Right lung (tissue), 5 donors: Measurements from ENCODE around the gene PNMT. TPM values are rescaled to one million over a fixed set of nuclear protein-coding genes. Genes with fewer than 3 reads are reported as not detected.
"Not testable (repeated sequence)": the region's sequence is repeated elsewhere in the genome, so short reads cannot be mapped to it uniquely, and the experiment has no call there.

Experiments used
- DNase-seq, 2 donors: peaks; one replicate each; pipeline ENCODE4 v3.0.0-alpha.2; 2013
- polyA plus RNA-seq, 5 donors: library from polyadenylated mRNA; unstranded; fragments of 120-200 nt; gene quantifications; one replicate each; pipeline versions ENCODE4 v1.2.1 to v1.2.3, GENCODE V29; 2013; ENCODE audit warnings: inconsistent platforms in 1 of 5, low replicate concordance in 1 of 5; ENCODE audit not compliant: insufficient read length in 5 of 5, insufficient read depth in 1 of 5

PNMT gene
- polyA plus RNA-seq, 5 donors: 1.1 to 2.6 (median 2.1) TPM

DNA sequence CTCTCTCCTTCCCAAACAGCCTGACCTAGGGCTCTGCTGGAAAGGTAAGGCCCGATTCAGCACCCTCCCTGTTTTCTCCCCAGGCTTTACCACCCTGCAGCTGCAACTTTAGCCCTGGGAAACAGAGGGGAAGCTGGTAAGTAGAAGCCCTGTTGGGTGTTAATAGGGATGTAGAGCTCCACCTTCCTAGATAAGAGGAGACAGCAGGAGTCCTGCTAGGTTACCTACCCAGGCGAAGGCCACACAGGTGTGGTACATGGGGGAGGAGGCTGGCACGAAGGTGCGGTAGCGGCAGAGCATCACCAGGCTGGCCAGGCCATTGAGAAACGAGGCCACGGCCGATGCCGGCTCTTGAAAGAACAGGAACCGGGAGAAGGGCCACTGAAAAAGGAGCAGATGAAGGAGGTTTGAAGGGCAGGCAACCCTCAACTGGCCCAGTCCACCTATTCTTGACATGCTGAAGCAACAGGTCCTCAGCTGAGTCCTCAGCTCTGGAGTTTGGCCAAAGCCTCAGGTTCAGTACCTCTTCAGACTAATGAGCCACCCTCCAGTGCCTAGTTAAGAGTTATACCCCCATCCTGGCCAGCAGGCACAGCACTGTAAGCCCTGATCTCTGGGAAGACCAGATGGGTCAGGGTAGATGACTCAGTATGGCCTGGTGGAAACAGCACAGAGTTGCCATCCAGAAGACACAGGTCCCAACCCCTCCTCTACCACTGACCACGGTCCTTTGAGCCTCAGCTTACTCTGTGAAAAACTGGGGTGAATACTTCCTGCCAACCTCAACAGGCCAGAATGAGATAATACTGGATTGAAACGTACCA lies 16.3 kb downstream of the PNMT start:
- DNase-seq: no peak

DNA sequence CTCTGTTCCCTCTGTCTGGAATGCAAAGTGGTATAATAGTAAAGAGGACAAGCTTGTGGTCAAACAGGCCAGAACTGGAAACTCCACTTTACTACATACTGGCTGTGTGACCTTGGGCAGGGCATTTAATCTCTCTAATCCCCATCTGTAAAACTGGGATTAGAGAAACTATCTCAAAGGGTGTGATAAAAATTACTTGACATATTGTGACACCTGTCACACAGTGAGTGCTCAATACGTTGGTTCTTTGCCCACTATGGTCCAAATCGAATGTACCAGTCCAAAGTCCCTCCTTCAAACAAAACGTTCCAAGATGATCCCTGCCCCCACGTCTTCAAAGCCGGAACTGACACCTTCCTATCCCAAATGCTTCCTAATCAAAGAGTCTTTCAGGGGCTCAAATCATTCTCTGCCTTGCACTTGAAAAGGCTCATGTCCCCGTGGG lies 18.9 kb downstream of the PNMT start:
- DNase-seq: no peak

DNA sequence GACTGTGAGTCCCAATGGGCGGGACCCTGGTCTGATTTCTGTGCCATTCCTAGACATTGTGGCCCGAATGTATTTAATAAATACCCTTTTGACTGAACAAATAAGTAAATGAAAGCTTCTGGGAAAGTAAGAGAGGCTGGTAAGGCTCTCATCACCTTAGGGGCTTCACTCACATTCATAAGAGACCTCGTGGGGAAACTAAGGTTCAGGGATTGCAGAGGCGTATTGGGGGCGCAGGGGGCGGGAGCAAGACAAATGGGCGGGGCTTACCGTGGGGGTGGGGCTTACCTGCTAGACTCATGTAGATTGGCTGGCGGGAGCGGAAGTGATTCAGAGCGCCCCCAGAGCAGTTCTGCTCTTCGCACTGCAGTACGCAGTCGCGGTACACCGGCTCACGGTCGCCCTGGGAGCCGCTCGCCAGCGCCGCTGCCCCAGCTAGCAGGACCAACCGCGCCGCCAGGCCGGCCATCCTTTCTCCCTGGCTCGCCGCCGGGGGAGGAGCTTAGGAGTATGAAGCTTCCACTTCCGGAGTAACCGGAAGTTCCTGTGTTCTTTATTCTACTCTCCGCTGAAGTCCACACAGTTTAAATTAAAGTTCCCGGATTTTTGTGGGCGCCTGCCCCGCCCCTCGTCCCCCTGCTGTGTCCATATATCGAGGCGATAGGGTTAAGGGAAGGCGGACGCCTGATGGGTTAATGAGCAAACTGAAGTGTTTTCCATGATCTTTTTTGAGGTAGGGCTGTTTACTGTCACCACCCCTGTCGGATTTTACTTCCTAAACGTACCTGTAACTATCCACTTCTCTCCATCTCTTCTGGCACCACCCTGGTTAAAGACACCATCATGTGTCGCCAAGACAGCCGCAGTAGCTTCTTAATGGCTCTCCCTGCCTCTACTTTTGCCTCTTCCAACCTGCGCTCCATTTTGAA lies 19.6 kb downstream of the PNMT start, which contains the start of gene PGAP3:
Gene PGAP3, minus strand, starts transcription at position 512 of the 929 bp plus-strand sequence. Its CDS starts 43 bp downstream, at position 469.
- DNase-seq: peak; percentile 89 to 91

DNA sequence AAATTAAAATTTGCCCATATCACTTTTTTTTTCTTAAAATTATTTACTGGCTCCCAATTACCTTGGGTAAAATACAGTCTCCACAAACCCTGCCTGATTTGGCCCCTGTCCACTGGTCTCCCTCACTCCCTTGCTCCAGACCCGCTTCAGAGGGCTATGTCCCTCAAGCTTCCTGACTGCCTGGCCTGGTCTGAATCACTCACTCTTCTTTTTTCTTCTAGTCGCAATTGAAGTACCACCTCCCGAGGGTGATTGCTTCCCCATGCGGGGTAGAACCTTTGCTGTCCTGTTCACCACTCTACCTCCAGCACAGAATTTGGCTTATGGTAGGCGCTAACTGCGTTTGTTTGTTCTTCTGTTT lies 20.2 kb downstream of the PNMT start:
- no peak for DNase-seq

DNA sequence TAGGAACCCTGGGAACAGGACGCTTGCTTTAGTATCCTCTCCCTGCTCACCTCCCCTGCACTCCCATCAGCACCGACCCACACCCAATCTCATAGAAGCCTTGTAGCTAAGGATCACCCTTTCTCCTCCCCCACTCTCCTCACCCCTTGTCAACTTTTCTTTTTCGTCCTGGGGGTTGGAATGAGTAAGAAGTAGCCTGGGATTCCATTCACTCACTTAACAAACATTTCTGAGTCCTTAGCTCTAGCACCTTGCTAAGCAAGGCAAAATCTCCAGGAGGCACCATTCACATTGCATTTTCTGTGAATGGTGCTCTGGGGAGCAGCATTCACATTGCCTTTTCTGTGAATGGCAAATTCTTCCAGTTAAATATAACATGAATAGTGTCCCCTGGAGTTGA lies 20.7 kb downstream of the PNMT start:
- DNase-seq: no peak

DNA sequence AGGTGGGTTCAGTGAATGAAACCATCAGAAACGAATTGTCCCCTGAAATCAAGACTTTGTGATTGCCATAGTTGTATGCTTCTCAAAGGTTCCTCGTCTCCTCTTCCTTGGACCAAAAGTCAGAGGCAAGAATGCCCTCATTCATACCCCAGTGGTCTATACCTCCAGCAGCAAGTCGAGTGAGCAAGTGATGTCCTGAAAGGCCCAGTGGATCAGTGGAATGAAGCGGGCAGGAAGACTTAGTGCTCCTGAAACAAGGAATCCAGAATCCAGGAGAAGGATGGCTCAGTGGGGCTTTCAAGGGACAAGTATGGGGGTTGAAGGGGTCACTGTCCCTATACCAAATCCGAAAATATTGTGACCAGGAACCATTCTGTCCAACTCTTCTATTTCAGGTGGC lies 26.3 kb downstream of the PNMT start:
- no peak for DNase-seq

DNA sequence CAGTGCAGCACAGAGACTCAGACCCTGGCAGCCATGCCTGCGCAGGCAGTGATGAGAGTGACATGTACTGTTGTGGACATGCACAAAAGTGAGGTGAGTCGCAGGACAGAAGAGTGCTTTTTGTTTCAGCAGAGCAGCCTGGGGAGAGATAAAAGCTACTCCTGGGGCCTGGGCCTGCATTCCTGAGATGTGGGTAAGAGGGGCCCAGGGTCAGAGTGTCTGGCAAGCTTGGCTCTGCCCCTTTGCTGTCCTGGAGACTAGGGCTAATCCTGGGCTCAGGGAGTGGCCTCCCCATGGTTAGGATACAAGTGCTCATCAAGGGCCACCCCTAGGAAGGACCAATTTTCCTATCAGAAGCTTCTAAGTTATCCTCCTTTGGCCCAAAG lies 26.8 kb downstream of the PNMT start:
- no peak for DNase-seq

DNA sequence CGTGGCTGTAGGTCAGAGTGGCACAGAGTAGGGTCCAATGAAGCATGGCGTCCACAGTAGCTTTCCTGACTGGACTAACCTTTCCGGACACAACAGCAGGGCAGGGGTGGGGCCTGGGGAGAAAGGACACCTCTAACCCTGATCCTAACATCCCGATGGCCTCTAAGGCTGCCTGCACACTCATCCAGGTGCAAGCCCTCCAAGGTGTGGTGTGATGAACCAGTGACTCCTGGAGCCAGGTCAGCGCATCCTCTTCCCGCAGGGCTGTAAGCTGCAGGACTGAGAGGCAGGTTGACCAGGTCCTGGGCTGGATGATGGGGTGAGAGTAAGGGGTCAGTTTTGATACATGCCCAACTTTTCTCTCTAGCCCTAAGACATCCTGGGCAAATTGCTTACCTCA lies 28.5 kb downstream of the PNMT start:
- DNase-seq: no peak

DNA sequence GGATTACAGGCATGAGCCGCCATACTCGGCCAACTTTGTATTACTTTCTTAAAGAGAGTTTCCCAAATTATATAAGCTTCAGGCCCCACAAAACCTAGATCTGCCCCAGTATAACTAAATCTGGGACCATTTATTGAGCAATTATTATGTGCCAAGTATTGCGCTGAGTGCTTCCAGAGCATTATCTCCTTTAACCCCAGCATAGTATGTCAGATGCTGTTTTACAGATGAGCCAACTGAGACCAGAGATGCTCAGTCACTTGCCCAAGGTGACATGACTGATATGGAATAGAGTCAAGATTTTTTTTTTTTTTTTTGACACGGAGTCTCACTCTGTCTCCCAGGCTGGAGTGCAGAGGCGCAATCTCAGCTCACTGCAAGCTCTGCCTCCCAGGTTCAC lies 29.7 kb downstream of the PNMT start:
- DNase-seq: no peak

DNA sequence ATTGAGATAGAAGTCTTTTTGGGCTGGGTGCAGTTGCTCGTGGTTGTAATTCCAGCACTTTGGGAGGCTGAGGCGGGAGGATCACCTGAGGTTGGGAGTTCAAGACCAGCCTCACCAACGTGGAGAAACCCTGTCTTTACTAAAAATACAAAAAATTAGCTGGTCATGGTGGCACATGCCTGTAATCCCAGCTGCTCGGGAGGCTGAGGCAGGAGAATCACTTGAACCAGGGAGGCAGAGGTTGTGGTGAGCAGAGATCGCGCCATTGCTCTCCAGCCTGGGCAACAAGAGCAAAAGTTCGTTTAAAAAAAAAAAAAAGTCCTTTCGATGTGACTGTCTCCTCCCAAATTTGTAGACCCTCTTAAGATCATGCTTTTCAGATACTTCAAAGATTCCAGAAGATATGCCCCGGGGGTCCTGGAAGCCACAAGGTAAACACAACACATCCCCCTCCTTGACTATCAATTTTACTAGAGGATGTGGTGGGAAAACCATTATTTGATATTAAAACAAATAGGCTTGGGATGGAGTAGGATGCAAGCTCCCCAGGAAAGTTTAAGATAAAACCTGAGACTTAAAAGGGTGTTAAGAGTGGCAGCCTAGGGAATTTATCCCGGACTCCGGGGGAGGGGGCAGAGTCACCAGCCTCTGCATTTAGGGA lies 31.0 kb downstream of the PNMT start:
- DNase-seq: not testable (repeated sequence)

DNA sequence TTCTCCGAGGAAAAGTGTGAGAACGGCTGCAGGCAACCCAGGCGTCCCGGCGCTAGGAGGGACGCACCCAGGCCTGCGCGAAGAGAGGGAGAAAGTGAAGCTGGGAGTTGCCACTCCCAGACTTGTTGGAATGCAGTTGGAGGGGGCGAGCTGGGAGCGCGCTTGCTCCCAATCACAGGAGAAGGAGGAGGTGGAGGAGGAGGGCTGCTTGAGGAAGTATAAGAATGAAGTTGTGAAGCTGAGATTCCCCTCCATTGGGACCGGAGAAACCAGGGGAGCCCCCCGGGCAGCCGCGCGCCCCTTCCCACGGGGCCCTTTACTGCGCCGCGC lies 31.5 kb downstream of the PNMT start, which contains the start of gene ERBB2:
Gene ERBB2, plus strand, starts transcription at position 247 of the 330 bp plus-strand sequence. CDS start 175 bp downstream, outside the sequence.
- DNase-seq: peak; percentile 76 to 79

DNA sequence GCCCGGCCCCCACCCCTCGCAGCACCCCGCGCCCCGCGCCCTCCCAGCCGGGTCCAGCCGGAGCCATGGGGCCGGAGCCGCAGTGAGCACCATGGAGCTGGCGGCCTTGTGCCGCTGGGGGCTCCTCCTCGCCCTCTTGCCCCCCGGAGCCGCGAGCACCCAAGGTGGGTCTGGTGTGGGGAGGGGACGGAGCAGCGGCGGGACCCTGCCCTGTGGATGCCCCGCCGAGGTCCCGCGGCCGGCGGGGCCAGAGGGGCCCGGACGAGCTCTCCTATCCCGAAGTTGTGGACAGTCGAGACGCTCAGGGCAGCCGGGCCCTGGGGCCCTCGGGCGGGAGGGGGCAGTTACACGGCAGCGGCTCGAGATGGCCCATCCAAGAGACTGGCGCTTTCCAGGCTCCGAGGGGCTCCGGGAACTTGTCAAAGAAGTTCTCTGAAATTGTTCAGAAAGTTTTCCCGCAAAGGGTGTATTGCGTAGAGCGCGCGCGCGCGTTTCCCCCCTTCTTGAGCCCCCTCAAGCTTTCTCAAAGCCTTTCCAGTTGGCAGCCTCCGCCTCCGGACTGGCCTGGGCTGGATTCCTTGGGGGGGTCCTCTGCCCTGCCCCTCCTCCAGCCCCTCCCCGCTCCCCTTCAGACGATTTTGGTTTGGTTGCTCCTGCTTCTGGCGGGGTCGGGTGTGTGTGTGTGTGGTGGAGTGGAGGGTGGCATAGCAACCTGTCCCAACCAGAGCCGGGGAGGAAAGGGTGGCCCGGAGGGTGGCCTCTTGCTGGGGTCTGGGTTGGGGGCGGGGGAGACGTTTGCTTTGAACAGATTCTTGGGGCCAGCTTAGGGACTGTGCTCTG lies 32.1 kb downstream of the PNMT start:
- DNase-seq: peak; percentile 74 to 79

DNA sequence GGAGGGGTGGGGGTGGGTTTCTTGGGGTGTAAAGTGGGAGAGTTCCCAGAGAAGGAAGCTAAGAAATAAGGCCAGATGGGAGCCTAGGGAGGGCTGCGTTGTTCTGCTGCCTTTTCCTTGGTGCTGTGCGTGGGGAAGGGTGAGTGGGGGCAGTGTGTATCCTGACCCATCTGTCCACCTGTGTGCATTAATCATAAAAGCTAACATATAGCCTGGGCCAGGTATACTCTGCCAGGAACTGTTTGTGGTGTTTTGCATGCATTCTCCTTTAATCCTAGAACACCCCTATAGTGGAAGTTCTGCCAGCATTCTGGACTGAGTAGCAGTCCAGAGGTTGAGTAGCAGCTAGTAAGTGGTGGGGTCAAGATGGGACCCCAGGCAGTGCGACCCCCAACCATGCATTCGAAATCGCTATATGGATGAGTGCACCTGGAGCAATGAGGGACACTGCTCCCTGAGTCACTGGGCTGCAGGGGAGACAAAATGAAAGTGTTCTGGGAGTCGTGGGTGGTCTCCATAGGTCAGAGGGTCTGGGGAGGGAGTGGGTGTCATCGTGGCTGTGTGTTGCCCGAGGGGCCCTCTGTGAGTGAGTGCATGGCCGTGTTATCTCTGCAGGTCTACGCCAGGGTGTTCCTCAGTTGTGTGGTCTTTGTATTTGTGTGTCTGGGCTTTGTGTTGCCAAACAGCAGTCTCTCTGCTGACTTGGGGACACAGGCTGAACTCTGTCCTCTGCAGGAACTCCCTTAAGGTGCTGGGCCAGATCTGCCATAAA lies 32.9 kb downstream of the PNMT start:
- no peak for DNase-seq

DNA sequence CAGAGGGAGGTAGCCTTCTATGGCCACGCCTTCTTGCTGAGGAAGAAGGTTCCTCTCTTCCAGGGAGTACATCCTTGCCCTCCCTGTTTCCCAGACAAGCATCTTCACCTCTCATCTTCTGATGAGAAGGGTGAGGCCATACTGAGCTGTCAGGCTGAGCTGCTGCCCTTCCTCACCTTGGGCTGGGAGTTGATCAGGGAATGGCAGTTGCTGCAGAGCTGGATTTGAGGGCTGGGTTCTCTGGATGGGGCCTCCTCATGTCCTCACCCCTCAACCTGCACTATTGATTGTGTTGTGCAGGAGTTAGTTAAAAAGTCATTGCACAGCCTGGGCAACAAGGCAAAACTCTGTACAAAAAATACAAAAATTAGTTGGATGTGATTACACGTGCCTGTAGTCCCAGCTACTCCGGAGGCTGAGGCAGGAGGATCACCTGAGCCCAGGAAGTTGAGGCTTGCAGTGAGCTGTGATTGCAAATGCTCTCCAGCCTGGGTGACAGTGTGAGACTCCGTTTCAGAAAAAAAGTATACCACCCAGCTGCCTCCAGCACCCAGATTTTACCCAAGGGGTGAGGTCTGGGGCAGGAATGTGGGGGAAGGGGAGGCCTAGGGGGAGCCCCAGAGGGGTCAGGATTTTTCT lies 33.6 kb downstream of the PNMT start:
- no peak for DNase-seq

DNA sequence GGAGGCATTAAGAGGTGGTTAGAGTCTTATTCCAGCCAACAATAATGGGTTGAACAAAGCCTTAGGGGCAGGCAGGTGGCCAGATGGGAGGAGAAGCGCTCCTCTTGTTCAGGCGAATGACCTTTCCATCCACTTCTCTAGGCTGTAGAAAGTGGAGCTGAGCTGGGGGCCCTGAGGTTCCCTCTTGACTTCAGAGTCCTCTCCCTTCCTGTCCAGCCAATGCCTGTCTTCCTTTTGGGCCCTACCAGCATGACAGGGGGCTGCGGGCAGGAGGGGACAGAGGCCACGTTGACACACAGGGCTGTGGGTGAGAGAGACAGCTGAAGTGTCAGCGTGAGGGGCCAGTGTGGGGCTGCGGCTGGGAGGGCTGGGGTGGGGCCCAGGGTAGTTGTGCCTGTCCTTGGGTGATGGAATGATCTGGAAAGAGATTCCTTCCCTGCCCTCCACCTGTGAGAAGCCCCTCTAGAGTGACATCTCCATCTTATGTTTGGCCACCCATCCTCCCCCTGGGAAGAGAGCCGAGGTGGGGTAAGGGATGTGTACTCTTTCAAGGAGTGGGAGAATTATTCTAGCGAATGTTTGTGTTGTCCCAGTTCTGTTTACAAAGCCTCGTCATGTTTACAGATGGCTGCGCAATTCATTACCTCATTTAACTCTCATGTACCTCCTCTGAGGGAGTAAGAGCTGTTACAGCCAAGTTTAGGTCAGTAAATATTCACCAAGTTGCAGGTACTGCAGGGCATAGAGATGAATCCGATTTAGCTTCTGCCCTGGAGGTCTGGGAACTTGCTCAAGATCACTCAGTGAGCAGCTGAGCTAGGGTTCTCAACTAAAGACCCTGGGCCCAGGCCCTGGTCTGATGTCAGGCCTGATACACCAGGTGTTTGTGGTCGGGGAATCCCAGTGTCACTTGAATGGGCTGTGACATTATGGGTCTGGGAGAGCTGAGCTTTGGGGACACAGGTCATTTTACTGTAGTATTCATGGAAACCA lies 34.9 kb downstream of the PNMT start:
- DNase-seq: no peak

DNA sequence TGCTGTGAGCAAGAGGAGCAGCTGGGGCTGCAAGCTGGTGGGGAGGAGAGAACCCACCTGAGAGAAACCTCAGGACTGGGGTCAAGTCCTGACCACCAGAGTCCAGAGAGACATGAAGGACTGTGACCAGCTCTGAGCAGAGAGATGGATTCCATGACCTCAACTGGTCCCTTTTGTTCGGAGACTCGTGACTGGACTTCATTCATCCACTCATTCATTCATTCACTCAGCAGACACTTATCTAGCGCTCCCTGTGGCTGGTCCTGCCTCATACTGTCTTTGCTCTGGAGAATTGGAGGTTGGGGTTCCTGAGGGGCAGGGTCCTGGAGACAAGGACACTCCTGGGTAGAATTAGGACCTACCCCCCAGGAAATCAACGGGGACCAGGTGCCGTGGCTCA lies 35.7 kb downstream of the PNMT start:
- DNase-seq: no peak

DNA sequence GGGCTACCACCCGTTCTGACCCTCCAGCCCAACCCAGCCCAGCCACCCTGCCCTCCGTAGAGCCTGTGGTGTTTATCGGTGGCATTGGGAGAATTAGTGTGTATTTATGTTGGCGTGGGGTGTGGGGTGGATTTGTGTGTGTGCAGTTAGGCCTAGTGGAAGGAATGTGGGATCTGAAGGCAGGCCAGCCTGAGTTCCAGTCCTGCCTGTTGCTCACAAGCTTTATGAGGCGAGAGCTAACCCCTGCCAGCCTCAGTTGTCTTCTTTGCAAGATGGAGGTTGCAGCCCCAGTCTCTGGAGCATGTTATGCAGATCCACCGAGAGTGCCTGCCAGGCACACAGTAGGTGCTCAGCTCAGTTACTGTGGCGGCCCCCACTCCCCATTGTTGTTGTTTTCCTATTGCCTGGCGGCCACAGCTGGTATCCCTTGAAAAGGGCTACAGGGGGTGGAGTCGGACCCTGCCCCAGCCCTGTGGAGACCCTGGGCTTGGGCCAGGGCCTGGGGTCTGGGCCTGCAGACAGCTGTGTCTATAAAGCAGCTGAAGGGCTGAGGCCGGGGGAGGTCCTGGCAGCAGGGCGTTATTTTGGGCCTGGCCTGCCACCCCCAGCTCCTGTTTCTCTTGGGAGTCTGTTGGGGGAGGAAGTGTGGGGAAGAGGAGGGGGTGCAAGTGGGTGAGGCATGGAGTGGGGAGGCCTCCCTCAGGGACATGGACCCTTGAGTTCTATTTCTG lies 36.7 kb downstream of the PNMT start:
- DNase-seq: no peak

DNA sequence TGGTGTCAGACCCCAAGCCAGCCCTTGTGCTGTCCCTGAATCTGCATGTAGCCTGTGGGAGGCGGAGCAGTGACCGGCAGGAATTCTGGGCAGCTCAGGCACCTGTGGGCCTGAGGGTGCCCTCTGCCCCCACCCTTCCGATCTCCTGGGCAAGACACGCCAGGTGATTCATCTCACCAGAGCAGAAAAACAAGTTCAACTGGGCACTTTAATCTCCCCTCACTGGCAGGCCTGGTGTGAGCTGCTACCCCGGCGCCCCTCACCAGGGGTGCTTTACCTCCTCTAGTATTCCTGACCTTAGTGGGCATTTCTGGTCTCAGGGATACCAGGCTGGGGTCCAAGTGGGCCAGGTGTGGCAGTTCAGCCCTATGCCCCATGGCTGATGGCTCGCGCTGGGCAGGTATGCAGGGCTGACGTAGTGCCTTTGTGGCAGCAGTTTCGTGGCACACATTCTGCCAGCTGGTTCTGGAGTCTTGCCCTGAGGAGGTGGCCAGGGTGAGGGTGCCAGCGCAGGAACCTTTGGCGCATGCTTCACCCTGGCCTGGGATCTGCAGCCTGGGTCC lies 37.6 kb downstream of the PNMT start:
- DNase-seq: peak; percentile 60 to 67
